Natural killer cell treated with Interleukin-12 subunit alpha and Interleukin-12 subunit beta and Interleukin-15 and Interleukin-18, amount 100 ng/mL, for 72 hours (primary cell): ENCODE data around the gene KCNIP2. TPM values are rescaled to one million over a fixed set of nuclear protein-coding genes. Genes with fewer than 3 reads are reported as not detected.

ENCODE experiments used
- ATAC-seq, 2 donors: fragments of 150-1000 bp; cut with Tn5 transposase in 1 of 2; sonication (Bioruptor Pico), chemical (Tn5 transposase) in 1 of 2; 2 replicates each; pipeline ENCODE4 v1.10.0; 2021
- DNase-seq: peaks from one replicate; pipeline ENCODE4 v3.0.0; 2022; ENCODE audit warnings: low spot score
- H3K27ac Mint-ChIP-seq, 2 donors: 1 replicate in 1 of 2; 2 replicates in 1 of 2; pipeline ENCODE4 v1.8.0; 2022; ENCODE audit warnings: mixed read lengths in 2 of 2, mild to moderate bottlenecking in 1 of 2, moderate library complexity in 1 of 2
- H3K27me3 Mint-ChIP-seq, 2 donors: 1 replicate in 1 of 2; 2 replicates in 1 of 2; pipeline ENCODE4 v1.8.0; 2022; ENCODE audit warnings: mixed read lengths in 2 of 2
- H3K36me3 Mint-ChIP-seq: one replicate; pipeline ENCODE4 v1.8.0; 2022; ENCODE audit warnings: mixed read lengths
- H3K4me1 Mint-ChIP-seq, 2 donors: 1 replicate in 1 of 2; 2 replicates in 1 of 2; pipeline ENCODE4 v1.8.0; 2022; ENCODE audit warnings: low read depth in 2 of 2, mixed read lengths in 2 of 2, mild to moderate bottlenecking in 1 of 2
- H3K4me3 Mint-ChIP-seq: one replicate; pipeline ENCODE4 v1.8.0; 2022; ENCODE audit warnings: mixed read lengths
- H3K9me3 Mint-ChIP-seq: 2 replicates; pipeline ENCODE4 v1.8.0; 2022; ENCODE audit warnings: mixed read lengths
- total RNA-seq, 2 donors: library from RNA; stranded (reverse); gene quantifications; one replicate each; pipeline ENCODE4 v1.2.3, GENCODE V29; 2022

The KCNIP2 gene
- total RNA-seq, 2 donors from 2014 or later = 2.2 to 6.8 TPM

DNA sequence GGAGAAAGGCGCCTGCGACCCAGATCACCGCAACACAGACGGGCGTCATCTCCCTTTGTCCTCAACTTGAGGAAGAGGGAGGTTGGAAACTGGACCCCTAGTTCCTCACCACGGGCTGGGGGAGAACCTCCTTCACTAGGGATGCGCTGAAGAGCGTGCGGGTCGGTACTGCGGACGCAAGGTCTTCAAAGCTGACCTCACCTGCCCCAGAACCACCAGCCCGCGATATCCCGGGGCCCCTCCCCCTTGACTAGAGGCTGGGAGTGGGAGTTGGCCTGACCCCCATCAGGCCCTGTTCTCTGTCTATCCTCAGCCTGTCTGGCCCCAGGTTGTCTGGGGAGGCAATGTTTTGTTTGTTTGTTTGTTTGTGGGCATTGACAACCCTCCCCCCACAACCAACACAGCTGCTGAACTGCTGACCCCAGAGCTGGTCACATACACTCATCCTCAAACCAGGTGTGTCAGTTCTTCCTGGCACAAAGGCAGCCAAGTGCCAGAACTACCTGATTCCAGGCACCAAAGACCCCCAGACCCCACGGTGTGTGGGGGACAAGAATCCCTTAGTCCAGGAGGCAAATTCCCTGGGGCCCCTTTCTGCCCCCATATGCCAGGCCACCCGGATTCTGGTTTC, 63.3 kb downstream of the KCNIP2 start:
- no peak overlapping the region for H3K27ac Mint-ChIP-seq
- no peak for DNase-seq

DNA sequence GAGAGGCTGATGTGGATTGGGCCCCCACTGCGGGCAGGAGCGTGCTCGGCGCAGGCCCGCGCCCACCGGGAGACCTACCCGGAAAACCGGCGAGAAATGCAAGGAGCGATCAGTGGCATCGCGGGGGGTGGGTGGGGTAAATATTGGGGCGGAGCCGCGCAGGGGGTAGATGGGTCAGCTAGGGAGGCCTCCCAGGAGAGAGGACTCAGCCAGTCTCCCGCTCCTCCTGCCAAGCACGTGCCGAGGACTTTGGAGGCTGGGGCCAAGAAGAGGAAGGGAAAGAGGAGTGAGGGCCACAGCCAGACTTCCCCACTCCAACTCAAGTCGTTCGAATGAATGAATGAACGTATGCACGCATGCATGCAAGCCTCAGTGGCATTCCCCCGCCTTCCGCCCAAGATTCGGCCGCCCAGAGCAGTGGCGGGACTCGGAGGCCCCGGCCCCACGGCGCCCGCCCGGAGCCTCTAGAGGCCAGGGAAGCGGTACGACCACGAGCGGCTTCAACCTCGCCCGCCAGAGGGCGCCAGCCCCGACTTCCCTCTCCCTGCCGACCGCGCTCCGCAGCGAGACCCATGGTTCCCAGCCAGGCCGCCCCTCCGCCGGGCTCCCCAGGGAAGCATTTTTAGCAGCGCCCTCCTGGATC, 63.9 kb downstream of the KCNIP2 start:
- peak; percentile 85 for DNase-seq
- H3K27me3 Mint-ChIP-seq = peaks cover 21 to 25% of the 10 kb centered on the region in 2 donors
- H3K9me3 Mint-ChIP-seq = no peaks in the 10 kb centered on the region
- peaks cover 37 to 45% of the 10 kb centered on the region in 2 donors for H3K4me1 Mint-ChIP-seq
- H3K36me3 Mint-ChIP-seq = peaks cover 6% of the 10 kb centered on the region
- ATAC-seq = peak; percentile 70 to 81
- H3K4me3 Mint-ChIP-seq = peak overlapping the region; percentile 83
- peak overlapping the region in 1 of 2 donors; percentile 32 for H3K27ac Mint-ChIP-seq

More for the DNA sequence above, 63.3 kb downstream of the KCNIP2 start:
- Mint-ChIP-seq H3K4me1 (peaks cover 40 to 49% of the 10 kb centered on the region in 2 donors), H3K9me3 (no peaks in the 10 kb centered on the region), H3K4me3 (peak overlapping the region; percentile 83), H3K36me3 (peaks cover 12% of the 10 kb centered on the region), H3K27me3 (peaks cover 20 to 24% of the 10 kb centered on the region in 2 donors)
- no peak for ATAC-seq

DNA sequence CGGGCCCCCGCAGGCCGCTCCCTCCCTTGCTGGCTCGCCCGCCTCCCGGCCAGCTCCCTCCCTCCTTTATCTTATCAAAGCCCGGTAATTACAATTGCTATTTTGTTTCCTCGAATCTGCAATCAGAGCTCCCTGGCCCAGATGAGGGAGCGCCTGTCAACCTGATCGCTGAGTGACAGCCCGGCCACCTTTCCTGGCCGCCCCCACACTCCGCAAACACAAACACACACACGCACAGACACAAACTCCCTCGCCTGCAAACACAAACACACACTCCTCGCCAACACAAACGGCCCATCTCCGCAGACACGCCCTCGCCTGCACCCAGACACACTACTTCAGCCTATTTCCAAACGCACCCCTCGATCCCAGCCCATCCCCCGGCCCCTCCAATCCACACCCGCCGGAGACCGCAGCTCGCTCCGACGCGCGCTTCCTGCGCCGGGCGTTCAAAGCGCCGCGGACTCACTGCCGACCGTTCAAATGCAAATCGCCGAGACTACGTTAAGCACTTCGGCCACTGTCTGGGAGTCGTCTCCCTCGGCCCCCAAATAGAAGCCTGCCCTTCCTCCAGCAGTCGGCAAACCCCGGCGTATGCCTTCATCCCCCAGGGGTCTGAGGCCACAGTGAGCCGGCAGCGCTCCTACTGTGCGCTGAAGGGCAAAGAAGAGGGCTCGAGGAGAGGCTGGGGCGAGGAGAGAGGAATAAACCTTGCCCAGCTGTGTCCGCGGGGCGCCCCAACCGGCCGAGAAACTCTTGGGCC, 64.6 kb downstream of the KCNIP2 start:
- DNase-seq (no peak), ATAC-seq (no peak)
- Mint-ChIP-seq H3K4me3 (peak overlapping the region; percentile 83), H3K27me3 (peaks cover 28 to 32% of the 10 kb centered on the region in 2 donors), H3K4me1 (peaks cover 30 to 40% of the 10 kb centered on the region in 2 donors), H3K27ac (peak overlapping the region in 1 of 2 donors; percentile 32), H3K36me3 (peaks cover 6% of the 10 kb centered on the region), H3K9me3 (no peaks in the 10 kb centered on the region)

DNA sequence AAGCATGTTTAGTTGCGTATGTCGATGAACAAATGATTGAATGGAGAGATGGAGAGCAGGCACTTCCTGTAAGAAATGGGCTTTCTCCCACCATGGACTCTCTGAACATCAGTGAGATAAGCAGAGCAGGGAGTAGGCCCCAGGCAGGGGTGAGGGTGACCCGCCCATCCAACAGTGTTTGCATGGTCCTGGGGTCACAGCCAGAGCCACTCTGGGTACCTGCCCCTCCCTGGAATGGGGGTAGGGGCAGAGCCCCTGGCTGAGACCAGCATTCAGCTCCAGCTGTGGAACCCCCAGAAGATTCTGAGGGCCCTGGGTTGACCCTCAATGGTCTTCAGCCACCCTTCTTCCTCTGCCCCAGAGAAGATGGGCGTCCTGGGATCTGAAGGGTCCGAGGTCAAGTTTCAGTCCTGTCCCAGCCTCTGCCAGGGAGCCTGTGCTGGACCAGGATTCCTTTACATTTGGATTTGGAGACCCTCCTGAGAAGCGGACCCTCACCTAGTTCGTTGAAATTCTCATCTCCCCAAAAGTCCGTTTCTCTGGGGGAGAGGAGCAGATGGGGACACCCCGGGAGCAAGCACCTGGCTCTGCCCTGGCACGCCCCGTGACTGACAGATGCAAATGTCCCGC, 65.3 kb downstream of the KCNIP2 start:
- H3K4me1 Mint-ChIP-seq = peaks cover 23 to 37% of the 10 kb centered on the region in 2 donors
- H3K27ac Mint-ChIP-seq = peak overlapping the region in 1 of 2 donors; percentile 32
- peaks cover 35 to 39% of the 10 kb centered on the region in 2 donors for H3K27me3 Mint-ChIP-seq
- DNase-seq = no peak
- no peaks in the 10 kb centered on the region for H3K9me3 Mint-ChIP-seq
- H3K36me3 Mint-ChIP-seq = peaks cover 6% of the 10 kb centered on the region
- peak overlapping the region; percentile 83 for H3K4me3 Mint-ChIP-seq
- no peak for ATAC-seq

- Mint-ChIP-seq H3K9me3 (no peaks in the 10 kb centered on the region), H3K4me3 (no peak overlapping the region), H3K27ac (no peak overlapping the region), H3K36me3 (peaks cover 6% of the 10 kb centered on the region), H3K27me3 (peaks cover 36 to 41% of the 10 kb centered on the region in 2 donors), H3K4me1 (peaks cover 17 to 31% of the 10 kb centered on the region in 2 donors)
- DNase-seq (no peak), ATAC-seq (no peak)
Observed at GRCh38 chr10:101777619-101778145, 65.9 kb downstream of the KCNIP2 start.

GRCh38 chr10:101776161-101776817, 67.3 kb downstream of the KCNIP2 start:
- Mint-ChIP-seq H3K4me3 (peak overlapping the region; percentile 34), H3K9me3 (no peaks in the 10 kb centered on the region), H3K36me3 (peaks cover 6% of the 10 kb centered on the region), H3K4me1 (peaks cover 8 to 19% of the 10 kb centered on the region in 2 donors), H3K27me3 (peaks cover 41 to 46% of the 10 kb centered on the region in 2 donors), H3K27ac (no peak overlapping the region)
- no peak for DNase-seq
- ATAC-seq = no peak

Other genes with a start within 250 kb of the KCNIP2 start
- gene FBXW4, start 148.6 kb downstream of the KCNIP2 start, total RNA-seq = 10 to 100 TPM; 45.5 to 52.3 TPM
- gene FGF8, start 67.7 kb downstream of the KCNIP2 start, total RNA-seq = not detected
- gene NPM3, start 60.4 kb downstream of the KCNIP2 start, total RNA-seq = 100 to 1,000 TPM in 1 of 2 donors, 10 to 100 TPM in 1; 52.5 to 157 TPM
- 100 to 1,000 TPM; 174 to 237 TPM for gene OGA, start 25.4 kb downstream of the KCNIP2 start, total RNA-seq
- 10 to 100 TPM; 36.5 to 39.3 TPM for gene ARMH3, start 212.4 kb upstream of the KCNIP2 start, total RNA-seq
- 10 to 100 TPM; 25.0 to 28.6 TPM for gene HPS6, start 221.5 kb upstream of the KCNIP2 start, total RNA-seq